CD4-positive, alpha-beta memory T cell (primary cell): ENCODE measurements around the gene MYBBP1A. TPM values are rescaled to one million over a fixed set of nuclear protein-coding genes. Genes with fewer than 3 reads are reported as not detected.

Source experiments
- CTCF ChIA-PET: fragments of 350-600 bp; sonication (Branson Sonifier 250); formaldehyde crosslinking; loops from one replicate; lab custom pipeline; 2021; ENCODE audit warnings: inconsistent platforms; ENCODE audit not compliant: partially characterized antibody; lab: Charles Lee
- POLR2A ChIA-PET: fragments of 350-600 bp; sonication (Branson Sonifier 250); formaldehyde crosslinking; loops from one replicate; lab custom pipeline; 2021; ENCODE audit not compliant: partially characterized antibody; lab: Charles Lee
- DNase-seq, 5 donors: peaks; one replicate each; pipeline versions ENCODE4 v3.0.0 to v3.0.0-alpha.2; 2020 to 2022; ENCODE audit warnings: mixed read lengths in 1 of 5
- H3K27ac ChIP-seq: one replicate; pipeline ENCODE4 v1.7.0; 2013; ENCODE audit warnings: low read depth, low read length
- H3K27me3 ChIP-seq: 2 replicates; pipeline ENCODE4 v1.7.0; 2013; ENCODE audit warnings: mild to moderate bottlenecking, low read length, moderate library complexity; ENCODE audit not compliant: insufficient read depth
- H3K36me3 ChIP-seq: 2 replicates; pipeline ENCODE4 v1.7.0; 2013; ENCODE audit warnings: mild to moderate bottlenecking, low read length, moderate library complexity; ENCODE audit not compliant: insufficient read depth
- H3K4me1 ChIP-seq: 2 replicates; pipeline ENCODE4 v1.7.0; 2013; ENCODE audit warnings: mild to moderate bottlenecking, low read length, moderate library complexity; ENCODE audit not compliant: insufficient read depth
- H3K4me3 ChIP-seq, 2 donors: one replicate each; pipeline ENCODE4 v1.7.0; 2013; ENCODE audit warnings: low read length in 2 of 2, mild to moderate bottlenecking in 1 of 2
- H3K9me3 ChIP-seq, 2 donors: one replicate each; pipeline ENCODE4 v1.7.0; 2013; ENCODE audit warnings: low read length in 2 of 2, control low read depth in 1 of 2; ENCODE audit not compliant: control insufficient read depth in 1 of 2
- H3K27ac Mint-ChIP-seq, 7 donors: one replicate each; pipeline ENCODE4 v1.8.0; 2020 to 2021; ENCODE audit warnings: mixed read lengths in 7 of 7, mild to moderate bottlenecking in 6 of 7, inconsistent platforms in 3 of 7, moderate library complexity in 3 of 7
- H3K27me3 Mint-ChIP-seq, 2 donors: one replicate each; pipeline ENCODE4 v1.8.0; 2020 to 2021; ENCODE audit warnings: mixed read lengths in 2 of 2
- H3K36me3 Mint-ChIP-seq, 2 donors: one replicate each; pipeline ENCODE4 v1.8.0; 2020 to 2021; ENCODE audit warnings: mixed read lengths in 2 of 2, inconsistent platforms in 1 of 2, mild to moderate bottlenecking in 1 of 2
- H3K4me1 Mint-ChIP-seq, 4 donors: one replicate each; pipeline ENCODE4 v1.8.0; 2020 to 2021; ENCODE audit warnings: mixed read lengths in 4 of 4, mild to moderate bottlenecking in 1 of 4
- H3K4me3 Mint-ChIP-seq, 8 donors: one replicate each; pipeline ENCODE4 v1.8.0; 2020 to 2021; ENCODE audit warnings: mixed read lengths in 8 of 8, mild to moderate bottlenecking in 7 of 8, moderate library complexity in 6 of 8, inconsistent platforms in 3 of 8
- H3K9me3 Mint-ChIP-seq, 8 donors: one replicate each; pipeline ENCODE4 v1.8.0; 2020 to 2021; ENCODE audit warnings: mixed read lengths in 8 of 8, mild to moderate bottlenecking in 5 of 8, inconsistent platforms in 3 of 8, moderate library complexity in 1 of 8
- intact Hi-C: fragments of 100-400 bp; cut with micrococcal nuclease; formaldehyde crosslinking; loops from one replicate; pipeline ENCODE4 v1.15.1; 2023
- polyA plus RNA-seq, 2 donors: library from polyadenylated mRNA; unstranded; fragments of 300-500 nt; fragmentation: Illumina TruSeq; gene quantifications; one replicate each; pipeline ENCODE4 v1.2.3, GENCODE V29; 2021
- total RNA-seq, 2 experiments: library from RNA; stranded (reverse); gene quantifications; one replicate each; pipeline ENCODE4 v1.2.3, GENCODE V29; 2021

Gene MYBBP1A
- total and polyA plus RNA-seq, 4 experiments from 2014 or later = 12.5 to 74.7 (median 54.3) TPM

GRCh38 chr17:4527566-4528125, 27.5 kb downstream of the MYBBP1A start:
- no peak overlapping the region for H3K4me3 Mint-ChIP-seq
- Histone ChIP-seq H3K27ac (no peak overlapping the region), H3K9me3 (no peaks in the 10 kb centered on the region), H3K4me3 (no peak overlapping the region), H3K4me1 (no peaks in the 10 kb centered on the region), H3K36me3 (no peaks in the 10 kb centered on the region), H3K27me3 (no peaks in the 10 kb centered on the region)
- H3K36me3 Mint-ChIP-seq = no peaks in the 10 kb centered on the region
- H3K27me3 Mint-ChIP-seq = peaks cover 0 to 3% of the 10 kb centered on the region in 2 donors
- peaks cover 0 to 2% (median 0%) of the 10 kb centered on the region in 4 donors for H3K4me1 Mint-ChIP-seq
- no peaks in the 10 kb centered on the region for H3K9me3 Mint-ChIP-seq
- H3K27ac Mint-ChIP-seq = no peak overlapping the region
- CTCF ChIA-PET = interaction anchor here (0.9 kb wide), 1 partner anchor 39 kb away, joined by 3 read pairs; no protein-coding TSS in a partner anchor
- intact Hi-C loops = no loop called here
- no peak for DNase-seq
- POLR2A ChIA-PET = no interaction called here

- Mint-ChIP-seq H3K9me3 (no peaks in the 10 kb centered on the region), H3K36me3 (no peaks in the 10 kb centered on the region), H3K4me3 (no peak overlapping the region), H3K27me3 (peaks cover 0 to 3% of the 10 kb centered on the region in 2 donors), H3K4me1 (peaks cover 0 to 2% (median 0%) of the 10 kb centered on the region in 4 donors), H3K27ac (no peak overlapping the region)
- no peak overlapping the region for H3K4me3 ChIP-seq
- no peak for DNase-seq
- H3K27ac ChIP-seq = no peak overlapping the region
- ChIA-PET POLR2A (no interaction called here), CTCF (no interaction called here)
- H3K9me3 ChIP-seq = no peaks in the 10 kb centered on the region
- no peaks in the 10 kb centered on the region for H3K4me1 ChIP-seq
- intact Hi-C loops = no loop called here
- H3K36me3 ChIP-seq = no peaks in the 10 kb centered on the region
- H3K27me3 ChIP-seq = no peaks in the 10 kb centered on the region
These were observed 28.1 kb downstream of the MYBBP1A start for GRCh38 chr17:4527134-4527533.

- H3K27me3 ChIP-seq = no peaks in the 10 kb centered on the region
- POLR2A ChIA-PET = no interaction called here
- intact Hi-C loops = no loop called here
- no peak overlapping the region for H3K27ac ChIP-seq
- no peaks in the 10 kb centered on the region for H3K9me3 ChIP-seq
- peak in 1 of 5 donors; percentile 18 for DNase-seq
- Mint-ChIP-seq H3K9me3 (no peaks in the 10 kb centered on the region), H3K27me3 (no peaks in the 10 kb centered on the region), H3K36me3 (no peaks in the 10 kb centered on the region), H3K27ac (no peak overlapping the region), H3K4me1 (no peaks in the 10 kb centered on the region), H3K4me3 (no peak overlapping the region)
- no peaks in the 10 kb centered on the region for H3K36me3 ChIP-seq
- H3K4me3 ChIP-seq = no peak overlapping the region
- no peaks in the 10 kb centered on the region for H3K4me1 ChIP-seq
- CTCF ChIA-PET = no interaction called here
These were observed 29.3 kb downstream of the MYBBP1A start for GRCh38 chr17:4525691-4526397.

GRCh38 chr17:4523946-4524345, 31.2 kb downstream of the MYBBP1A start:
- ChIA-PET POLR2A (no interaction called here), CTCF (interaction anchor here (1.4 kb wide), 1 partner anchor 18 kb away, joined by 3 read pairs; no protein-coding TSS in a partner anchor)
- no peak overlapping the region for H3K4me3 ChIP-seq
- H3K36me3 ChIP-seq = no peaks in the 10 kb centered on the region
- H3K4me1 ChIP-seq = no peaks in the 10 kb centered on the region
- H3K27ac Mint-ChIP-seq = peak overlapping the region in 1 of 7 donors; percentile 57
- H3K4me1 Mint-ChIP-seq = no peaks in the 10 kb centered on the region
- no peak for DNase-seq
- no peaks in the 10 kb centered on the region for H3K36me3 Mint-ChIP-seq
- H3K9me3 ChIP-seq = no peaks in the 10 kb centered on the region
- no peaks in the 10 kb centered on the region for H3K27me3 ChIP-seq
- intact Hi-C loops = no loop called here
- H3K27ac ChIP-seq = no peak overlapping the region
- no peaks in the 10 kb centered on the region for H3K9me3 Mint-ChIP-seq
- H3K27me3 Mint-ChIP-seq = no peaks in the 10 kb centered on the region
- no peak overlapping the region for H3K4me3 Mint-ChIP-seq

- POLR2A ChIA-PET = no interaction called here
- no peaks in the 10 kb centered on the region for H3K9me3 Mint-ChIP-seq
These were observed 32.5 kb downstream of the MYBBP1A start for GRCh38 chr17:4522661-4523060.

GRCh38 chr17:4520894-4521600, 34.1 kb downstream of the MYBBP1A start:
- no peak overlapping the region for H3K4me3 ChIP-seq
- H3K9me3 Mint-ChIP-seq = no peaks in the 10 kb centered on the region
- H3K27me3 Mint-ChIP-seq = no peaks in the 10 kb centered on the region
- no peaks in the 10 kb centered on the region for H3K27me3 ChIP-seq
- H3K36me3 Mint-ChIP-seq = no peaks in the 10 kb centered on the region
- CTCF ChIA-PET = no interaction called here
- intact Hi-C loops = no loop called here
- H3K36me3 ChIP-seq = no peaks in the 10 kb centered on the region
- no peak overlapping the region for H3K4me3 Mint-ChIP-seq
- peaks cover 0 to 1% (median 0%) of the 10 kb centered on the region in 4 donors for H3K4me1 Mint-ChIP-seq
- POLR2A ChIA-PET = no interaction called here
- H3K27ac Mint-ChIP-seq = no peak overlapping the region
- H3K9me3 ChIP-seq = no peaks in the 10 kb centered on the region
- DNase-seq = no peak
- no peaks in the 10 kb centered on the region for H3K4me1 ChIP-seq
- no peak overlapping the region for H3K27ac ChIP-seq

More at GRCh38 chr17:4522661-4523060, 32.5 kb downstream of the MYBBP1A start:
- intact Hi-C loops = no loop called here
- Mint-ChIP-seq H3K36me3 (no peaks in the 10 kb centered on the region), H3K4me3 (no peak overlapping the region), H3K27me3 (no peaks in the 10 kb centered on the region), H3K27ac (no peak overlapping the region), H3K4me1 (peaks cover 0 to 1% (median 0%) of the 10 kb centered on the region in 4 donors)
- no peaks in the 10 kb centered on the region for H3K4me1 ChIP-seq
- H3K27me3 ChIP-seq = no peaks in the 10 kb centered on the region
- CTCF ChIA-PET = interaction anchor here (1.4 kb wide), 1 partner anchor 16 kb away, joined by 3 read pairs; no protein-coding TSS in a partner anchor
- no peaks in the 10 kb centered on the region for H3K9me3 ChIP-seq
- no peak overlapping the region for H3K27ac ChIP-seq
- no peak for DNase-seq
- no peaks in the 10 kb centered on the region for H3K36me3 ChIP-seq
- H3K4me3 ChIP-seq = no peak overlapping the region
